HEK293 (cell line): ENCODE measurements around the gene NPTX1.
A peak's percentile ranks its signal among the peaks of the same experiment; 100 is the strongest.

Experiments used
- CTCF ChIA-PET: fragments of 350-600 bp; formaldehyde crosslinking; extraction: SDS; loops from one replicate; lab custom pipeline; 2021; ENCODE audit warnings: antibody characterized with exemption; lab: Yijun Ruan, JAX
- POLR2A ChIA-PET: fragments of 300-600 bp; formaldehyde crosslinking; extraction: SDS; loops from one replicate; lab custom pipeline; 2020; ENCODE audit warnings: antibody characterized with exemption, inconsistent platforms; lab: Yijun Ruan, JAX
- H3K27ac ChIP-seq: fragments of 200-500 bp; sonication (Bioruptor generic); 2 replicates; pipeline ENCODE4 v1.5.1; 2014; ENCODE audit warnings: low read depth, low read length, control low read depth, inconsistent platforms; ENCODE audit errors: extremely low read depth
- H3K36me3 ChIP-seq, 2 experiments: fragments of 200-500 bp in 1 of 2; sonication (Bioruptor generic) in 1 of 2; 1 replicate in 1 of 2; 2 replicates in 1 of 2; pipeline ENCODE4 v1.5.1; 2014 to 2017; ENCODE audit warnings: inconsistent platforms in 2 of 2, low read length in 2 of 2; ENCODE audit not compliant: control insufficient read depth in 2 of 2, insufficient read depth in 1 of 2
- H3K4me1 ChIP-seq: fragments of 200-500 bp; sonication (Bioruptor generic); 2 replicates; pipeline ENCODE4 v1.5.1; 2014; ENCODE audit warnings: mild to moderate bottlenecking, low read length, inconsistent platforms; ENCODE audit not compliant: control insufficient read depth, insufficient read depth
- H3K4me3 ChIP-seq: 2 replicates; pipeline ENCODE4 v1.5.1; 2011; ENCODE audit warnings: low read depth, mild to moderate bottlenecking, control low read depth, low read length, moderate library complexity
- H3K9me3 ChIP-seq: fragments of 200-500 bp; sonication (Bioruptor generic); 2 replicates; pipeline ENCODE4 v1.5.1; 2014; ENCODE audit warnings: low read depth, low read length, inconsistent platforms; ENCODE audit not compliant: control insufficient read depth, insufficient read depth
- MZF1 ChIP-seq: fragments of 450-650 bp; formaldehyde crosslinking; IDR thresholded peaks from 2 replicates; pipeline ENCODE4 v1.5.1; 2017; ENCODE audit warnings: missing biosample characterization, missing genetic modification characterization, borderline replicate concordance
- SCRT1 ChIP-seq: fragments of 450-650 bp; formaldehyde crosslinking; IDR thresholded peaks from 2 replicates; pipeline ENCODE4 v1.5.1; 2016; ENCODE audit warnings: missing biosample characterization, missing genetic modification characterization, borderline replicate concordance
- YY1 ChIP-seq: fragments of 450-650 bp; formaldehyde crosslinking; IDR thresholded peaks from 2 replicates; pipeline ENCODE4 v1.5.1; 2018; ENCODE audit warnings: missing biosample characterization, missing genetic modification characterization
- ZNF121 ChIP-seq: fragments of 450-650 bp; formaldehyde crosslinking; IDR thresholded peaks from 2 replicates; pipeline ENCODE4 v1.5.1; 2016; ENCODE audit warnings: missing biosample characterization, missing genetic modification characterization
- ZNF211 ChIP-seq: fragments of 450-650 bp; formaldehyde crosslinking; IDR thresholded peaks from 2 replicates; pipeline ENCODE4 v1.5.1; 2016; ENCODE audit warnings: low read depth, missing biosample characterization, missing genetic modification characterization
- ZNF239 ChIP-seq: fragments of 450-650 bp; formaldehyde crosslinking; IDR thresholded peaks from 2 replicates; pipeline ENCODE4 v1.5.1; 2016; ENCODE audit warnings: missing biosample characterization, missing genetic modification characterization
- ZNF248 ChIP-seq: fragments of 450-650 bp; formaldehyde crosslinking; IDR thresholded peaks from 2 replicates; pipeline ENCODE4 v1.5.1; 2017; ENCODE audit warnings: missing biosample characterization, missing genetic modification characterization
- ZNF335 ChIP-seq: fragments of 450-650 bp; formaldehyde crosslinking; conservative IDR thresholded peaks from 2 replicates; pipeline ENCODE4 v1.5.1; 2016; ENCODE audit warnings: missing biosample characterization, missing genetic modification characterization
- ZNF391 ChIP-seq: fragments of 450-650 bp; formaldehyde crosslinking; IDR thresholded peaks from 2 replicates; pipeline ENCODE4 v1.5.1; 2016; ENCODE audit warnings: low read depth, missing biosample characterization, missing genetic modification characterization, borderline replicate concordance
- ZNF394 ChIP-seq: fragments of 450-650 bp; formaldehyde crosslinking; IDR thresholded peaks from 2 replicates; pipeline ENCODE4 v1.5.1; 2016; ENCODE audit warnings: missing biosample characterization, missing genetic modification characterization, mild to moderate bottlenecking, moderate library complexity, borderline replicate concordance
- ZNF501 ChIP-seq: fragments of 450-650 bp; formaldehyde crosslinking; IDR thresholded peaks from 2 replicates; pipeline ENCODE4 v1.5.1; 2016; ENCODE audit warnings: missing biosample characterization, missing genetic modification characterization
- ZNF510 ChIP-seq: fragments of 450-650 bp; formaldehyde crosslinking; IDR thresholded peaks from 2 replicates; pipeline ENCODE4 v1.5.1; 2018; ENCODE audit warnings: mild to moderate bottlenecking, missing genetic modification characterization, missing biosample characterization; ENCODE audit not compliant: insufficient replicate concordance
- ZNF521 ChIP-seq: fragments of 450-650 bp; formaldehyde crosslinking; IDR thresholded peaks from 2 replicates; pipeline ENCODE4 v1.5.1; 2017; ENCODE audit warnings: missing biosample characterization, mild to moderate bottlenecking, missing genetic modification characterization
- ZNF555 ChIP-seq: fragments of 450-650 bp; formaldehyde crosslinking; conservative IDR thresholded peaks from 2 replicates; pipeline ENCODE4 v1.5.1; 2017; ENCODE audit warnings: missing biosample characterization, mild to moderate bottlenecking, missing genetic modification characterization, inconsistent platforms
- ZNF560 ChIP-seq: fragments of 450-650 bp; formaldehyde crosslinking; IDR thresholded peaks from 2 replicates; pipeline ENCODE4 v1.5.1; 2017; ENCODE audit warnings: missing biosample characterization, missing genetic modification characterization, borderline replicate concordance
- ZNF571 ChIP-seq: fragments of 450-650 bp; formaldehyde crosslinking; IDR thresholded peaks from 2 replicates; pipeline ENCODE4 v1.5.0; 2017; ENCODE audit warnings: missing biosample characterization, missing genetic modification characterization
- ZNF623 ChIP-seq: fragments of 450-650 bp; formaldehyde crosslinking; IDR thresholded peaks from 2 replicates; pipeline ENCODE4 v1.5.1; 2016; ENCODE audit warnings: missing biosample characterization, missing genetic modification characterization
- ZNF660 ChIP-seq: fragments of 450-650 bp; IDR thresholded peaks from 2 replicates; pipeline ENCODE4 v1.5.1; 2018; ENCODE audit warnings: missing biosample characterization, mild to moderate bottlenecking, missing genetic modification characterization
- ZNF677 ChIP-seq: fragments of 450-650 bp; IDR thresholded peaks from 2 replicates; pipeline ENCODE4 v1.5.0; 2018; ENCODE audit warnings: missing biosample characterization, mild to moderate bottlenecking, missing genetic modification characterization, moderate library complexity
- ZNF830 ChIP-seq: fragments of 450-650 bp; IDR thresholded peaks from 2 replicates; pipeline ENCODE4 v1.5.0; 2018; ENCODE audit warnings: missing biosample characterization, missing genetic modification characterization, low read depth, mild to moderate bottlenecking, moderate library complexity
- ZSCAN30 ChIP-seq: fragments of 450-650 bp; IDR thresholded peaks from 2 replicates; pipeline ENCODE4 v1.5.1; 2018; ENCODE audit warnings: missing biosample characterization, mild to moderate bottlenecking, missing genetic modification characterization, moderate library complexity
- TF ChIP-seq, protein P1 (sequence below): fragments of 450-650 bp; IDR thresholded peaks from 2 replicates; pipeline ENCODE4 v1.5.1; 2018; ENCODE audit warnings: missing biosample characterization, missing genetic modification characterization
- TF ChIP-seq, protein P2 (sequence below): fragments of 450-650 bp; formaldehyde crosslinking; IDR thresholded peaks from 2 replicates; pipeline ENCODE4 v1.5.1; 2016; ENCODE audit warnings: missing biosample characterization, missing genetic modification characterization, borderline replicate concordance
- TF ChIP-seq, protein P3 (sequence below): fragments of 450-650 bp; formaldehyde crosslinking; IDR thresholded peaks from 2 replicates; pipeline ENCODE4 v1.5.1; 2016; ENCODE audit warnings: missing biosample characterization, missing genetic modification characterization
- TF ChIP-seq, protein P4 (sequence below): fragments of 450-650 bp; IDR thresholded peaks from 2 replicates; pipeline ENCODE4 v1.5.1; 2018; ENCODE audit warnings: missing biosample characterization, mild to moderate bottlenecking, missing genetic modification characterization

NPTX1 gene

DNA sequence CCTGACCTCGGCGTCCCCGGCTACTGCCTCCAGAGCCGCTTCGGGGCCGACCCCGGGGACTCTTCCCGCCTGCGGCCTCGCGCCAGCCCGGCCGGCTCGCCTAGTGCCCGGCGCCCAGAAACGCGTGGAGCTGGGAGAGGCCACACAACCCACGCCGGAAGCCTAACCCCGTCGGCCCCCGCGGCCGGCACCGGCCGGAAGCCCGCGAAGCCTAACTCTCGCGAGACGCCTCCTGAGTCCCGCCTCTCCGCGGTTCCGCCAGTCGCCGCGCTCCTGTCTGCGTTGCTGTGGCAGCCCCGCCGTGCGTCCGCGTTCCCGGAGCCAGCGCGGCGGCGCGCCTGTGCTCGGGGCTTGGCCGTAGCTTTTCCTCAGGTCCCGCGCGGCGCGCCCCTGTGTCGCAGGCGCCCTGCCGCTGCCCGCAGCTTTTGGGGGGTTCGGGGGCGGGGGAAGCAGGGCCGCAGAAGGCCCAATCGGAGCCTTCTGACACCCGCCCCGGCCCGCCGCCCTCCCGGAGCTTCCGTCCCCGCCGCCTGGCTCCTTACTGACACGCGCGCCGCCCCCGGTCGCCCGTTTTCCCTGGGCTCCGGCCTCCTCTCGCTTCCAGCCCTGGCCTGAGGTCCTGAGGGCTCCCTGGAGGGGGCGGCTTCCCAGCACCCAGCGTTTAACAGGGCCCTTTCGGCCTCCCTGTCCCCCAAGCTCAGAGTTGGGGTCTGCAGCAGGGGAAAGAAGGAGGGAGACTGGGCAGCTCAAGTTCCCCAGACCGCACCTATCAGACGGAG, 21.7 kb downstream of the NPTX1 start (continued):
- no peak for TF ChIP-seq ZNF830 (tag by site-specific recombination)
- peak; percentile 70 for TF ChIP-seq ZSCAN30 (tag by site-specific recombination)
- no peak for TF ChIP-seq ZNF510
- peak; percentile 56; the same call in 1 of the 2 replicates for TF ChIP-seq ZNF660 (tag by site-specific recombination)
- no peak for TF ChIP-seq ZNF555
- TF ChIP-seq, protein P1, sequence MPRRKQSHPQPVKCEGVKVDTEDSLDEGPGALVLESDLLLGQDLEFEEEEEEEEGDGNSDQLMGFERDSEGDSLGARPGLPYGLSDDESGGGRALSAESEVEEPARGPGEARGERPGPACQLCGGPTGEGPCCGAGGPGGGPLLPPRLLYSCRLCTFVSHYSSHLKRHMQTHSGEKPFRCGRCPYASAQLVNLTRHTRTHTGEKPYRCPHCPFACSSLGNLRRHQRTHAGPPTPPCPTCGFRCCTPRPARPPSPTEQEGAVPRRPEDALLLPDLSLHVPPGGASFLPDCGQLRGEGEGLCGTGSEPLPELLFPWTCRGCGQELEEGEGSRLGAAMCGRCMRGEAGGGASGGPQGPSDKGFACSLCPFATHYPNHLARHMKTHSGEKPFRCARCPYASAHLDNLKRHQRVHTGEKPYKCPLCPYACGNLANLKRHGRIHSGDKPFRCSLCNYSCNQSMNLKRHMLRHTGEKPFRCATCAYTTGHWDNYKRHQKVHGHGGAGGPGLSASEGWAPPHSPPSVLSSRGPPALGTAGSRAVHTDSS (tag by site-specific recombination), result no peak
- TF ChIP-seq ZNF121 (tag by site-specific recombination), result no peak
- TF ChIP-seq ZNF335 (tag by site-specific recombination), result peak; percentile 86
- TF ChIP-seq, protein P2, sequence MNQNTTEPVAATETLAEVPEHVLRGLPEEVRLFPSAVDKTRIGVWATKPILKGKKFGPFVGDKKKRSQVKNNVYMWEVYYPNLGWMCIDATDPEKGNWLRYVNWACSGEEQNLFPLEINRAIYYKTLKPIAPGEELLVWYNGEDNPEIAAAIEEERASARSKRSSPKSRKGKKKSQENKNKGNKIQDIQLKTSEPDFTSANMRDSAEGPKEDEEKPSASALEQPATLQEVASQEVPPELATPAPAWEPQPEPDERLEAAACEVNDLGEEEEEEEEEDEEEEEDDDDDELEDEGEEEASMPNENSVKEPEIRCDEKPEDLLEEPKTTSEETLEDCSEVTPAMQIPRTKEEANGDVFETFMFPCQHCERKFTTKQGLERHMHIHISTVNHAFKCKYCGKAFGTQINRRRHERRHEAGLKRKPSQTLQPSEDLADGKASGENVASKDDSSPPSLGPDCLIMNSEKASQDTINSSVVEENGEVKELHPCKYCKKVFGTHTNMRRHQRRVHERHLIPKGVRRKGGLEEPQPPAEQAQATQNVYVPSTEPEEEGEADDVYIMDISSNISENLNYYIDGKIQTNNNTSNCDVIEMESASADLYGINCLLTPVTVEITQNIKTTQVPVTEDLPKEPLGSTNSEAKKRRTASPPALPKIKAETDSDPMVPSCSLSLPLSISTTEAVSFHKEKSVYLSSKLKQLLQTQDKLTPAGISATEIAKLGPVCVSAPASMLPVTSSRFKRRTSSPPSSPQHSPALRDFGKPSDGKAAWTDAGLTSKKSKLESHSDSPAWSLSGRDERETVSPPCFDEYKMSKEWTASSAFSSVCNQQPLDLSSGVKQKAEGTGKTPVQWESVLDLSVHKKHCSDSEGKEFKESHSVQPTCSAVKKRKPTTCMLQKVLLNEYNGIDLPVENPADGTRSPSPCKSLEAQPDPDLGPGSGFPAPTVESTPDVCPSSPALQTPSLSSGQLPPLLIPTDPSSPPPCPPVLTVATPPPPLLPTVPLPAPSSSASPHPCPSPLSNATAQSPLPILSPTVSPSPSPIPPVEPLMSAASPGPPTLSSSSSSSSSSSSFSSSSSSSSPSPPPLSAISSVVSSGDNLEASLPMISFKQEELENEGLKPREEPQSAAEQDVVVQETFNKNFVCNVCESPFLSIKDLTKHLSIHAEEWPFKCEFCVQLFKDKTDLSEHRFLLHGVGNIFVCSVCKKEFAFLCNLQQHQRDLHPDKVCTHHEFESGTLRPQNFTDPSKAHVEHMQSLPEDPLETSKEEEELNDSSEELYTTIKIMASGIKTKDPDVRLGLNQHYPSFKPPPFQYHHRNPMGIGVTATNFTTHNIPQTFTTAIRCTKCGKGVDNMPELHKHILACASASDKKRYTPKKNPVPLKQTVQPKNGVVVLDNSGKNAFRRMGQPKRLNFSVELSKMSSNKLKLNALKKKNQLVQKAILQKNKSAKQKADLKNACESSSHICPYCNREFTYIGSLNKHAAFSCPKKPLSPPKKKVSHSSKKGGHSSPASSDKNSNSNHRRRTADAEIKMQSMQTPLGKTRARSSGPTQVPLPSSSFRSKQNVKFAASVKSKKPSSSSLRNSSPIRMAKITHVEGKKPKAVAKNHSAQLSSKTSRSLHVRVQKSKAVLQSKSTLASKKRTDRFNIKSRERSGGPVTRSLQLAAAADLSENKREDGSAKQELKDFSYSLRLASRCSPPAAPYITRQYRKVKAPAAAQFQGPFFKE, result no peak

DNA sequence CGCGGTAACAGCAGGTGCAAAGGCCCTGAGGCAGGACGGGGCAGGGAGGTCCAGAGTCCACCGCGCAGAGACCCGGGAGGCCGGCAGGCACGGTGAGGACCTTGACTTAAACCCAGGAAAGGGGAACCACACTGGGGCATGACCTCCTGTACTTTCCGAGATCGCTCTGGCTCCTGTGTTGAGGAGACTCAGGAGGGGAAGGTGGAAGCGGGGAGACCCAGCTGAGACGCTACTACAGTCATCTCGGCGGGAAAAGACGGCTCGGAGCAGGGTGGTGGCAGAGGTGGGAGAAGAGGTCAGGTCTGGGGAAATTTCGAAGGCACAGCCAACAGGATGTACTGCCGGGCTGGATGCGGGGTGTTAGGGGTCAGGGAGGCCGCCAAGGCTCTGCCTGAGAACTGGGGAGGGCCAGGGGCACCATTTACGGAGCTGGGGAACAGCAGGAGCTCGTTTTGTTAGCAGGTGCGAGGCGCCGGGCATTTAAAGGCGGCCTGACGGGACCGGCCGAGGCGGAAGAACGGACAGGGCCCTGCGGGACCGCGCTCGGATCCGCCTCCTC, 22.3 kb downstream of the NPTX1 start:
- H3K9me3 ChIP-seq, result no peaks in the 10 kb centered on the region
- H3K27ac ChIP-seq, result peak overlapping the region; percentile 97
- ChIA-PET POLR2A (interaction anchor here (0.6 to 5.5 kb wide), 26 partner anchors 11 to 769 kb away, joined by 3 to 110 read pairs (median 4); partner anchors contain the start of genes CEP131, GAA, NPTX1 and RPTOR), CTCF (interaction anchor here (0.6 to 1.7 kb wide), 9 partner anchors 11 to 438 kb away, joined by 3 to 7 read pairs (median 4); partner anchors contain the start of genes ENDOV and NPTX1)
- H3K4me1 ChIP-seq, result peaks cover 15% of the 10 kb centered on the region
- H3K36me3 ChIP-seq, result no peaks in the 10 kb centered on the region
- peak overlapping the region; percentile 78 for H3K4me3 ChIP-seq
- TF ChIP-seq ZNF830 (tag by site-specific recombination) (no peak), ZNF211 (no peak), SCRT1 (tag by site-specific recombination) (no peak), ZNF394 (no peak), ZNF391 (tag by site-specific recombination) (0 out of 2 replicates have a peak, but pooled peaks have one; percentile 31), ZNF560 (no peak), ZNF623 (peak; percentile 100), ZNF571 (tag by site-specific recombination) (no peak), ZNF677 (no peak), ZNF521 (tag by site-specific recombination) (no peak), YY1 (tag by site-specific recombination) (no peak; the same call in 1 of the 2 replicates), ZNF248 (tag by site-specific recombination) (no peak), ZNF239 (no peak), MZF1 (tag by site-specific recombination) (no peak), ZNF501 (tag by site-specific recombination) (peak; percentile 54; the same call in 1 of the 2 replicates)
- TF ChIP-seq, protein P3, sequence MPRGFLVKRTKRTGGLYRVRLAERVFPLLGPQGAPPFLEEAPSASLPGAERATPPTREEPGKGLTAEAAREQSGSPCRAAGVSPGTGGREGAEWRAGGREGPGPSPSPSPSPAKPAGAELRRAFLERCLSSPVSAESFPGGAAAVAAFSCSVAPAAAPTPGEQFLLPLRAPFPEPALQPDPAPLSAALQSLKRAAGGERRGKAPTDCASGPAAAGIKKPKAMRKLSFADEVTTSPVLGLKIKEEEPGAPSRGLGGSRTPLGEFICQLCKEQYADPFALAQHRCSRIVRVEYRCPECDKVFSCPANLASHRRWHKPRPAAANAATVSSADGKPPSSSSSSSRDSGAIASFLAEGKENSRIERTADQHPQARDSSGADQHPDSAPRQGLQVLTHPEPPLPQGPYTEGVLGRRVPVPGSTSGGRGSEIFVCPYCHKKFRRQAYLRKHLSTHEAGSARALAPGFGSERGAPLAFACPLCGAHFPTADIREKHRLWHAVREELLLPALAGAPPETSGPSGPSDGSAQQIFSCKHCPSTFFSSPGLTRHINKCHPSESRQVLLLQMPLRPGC, result no peak
- TF ChIP-seq, protein P4, sequence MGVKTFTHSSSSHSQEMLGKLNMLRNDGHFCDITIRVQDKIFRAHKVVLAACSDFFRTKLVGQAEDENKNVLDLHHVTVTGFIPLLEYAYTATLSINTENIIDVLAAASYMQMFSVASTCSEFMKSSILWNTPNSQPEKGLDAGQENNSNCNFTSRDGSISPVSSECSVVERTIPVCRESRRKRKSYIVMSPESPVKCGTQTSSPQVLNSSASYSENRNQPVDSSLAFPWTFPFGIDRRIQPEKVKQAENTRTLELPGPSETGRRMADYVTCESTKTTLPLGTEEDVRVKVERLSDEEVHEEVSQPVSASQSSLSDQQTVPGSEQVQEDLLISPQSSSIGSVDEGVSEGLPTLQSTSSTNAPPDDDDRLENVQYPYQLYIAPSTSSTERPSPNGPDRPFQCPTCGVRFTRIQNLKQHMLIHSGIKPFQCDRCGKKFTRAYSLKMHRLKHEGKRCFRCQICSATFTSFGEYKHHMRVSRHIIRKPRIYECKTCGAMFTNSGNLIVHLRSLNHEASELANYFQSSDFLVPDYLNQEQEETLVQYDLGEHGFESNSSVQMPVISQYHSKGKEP (tag by site-specific recombination), result no peak
